GM12878 (cell line): ENCODE data around the gene ACE. TPM values are rescaled to one million over a fixed set of nuclear protein-coding genes. Genes with fewer than 3 reads are reported as not detected.

Source experiments
- ATAC-seq: fragments of 200-7000 bp; cut with Tn5 transposase; 3 replicates; pipeline ENCODE4 v1.9.1; 2020; ENCODE audit warnings: mild to moderate bottlenecking, moderate library complexity
- BruUV-seq: library from RNA; stranded (reverse); fragments of 400-500 nt; replicated peaks from 2 replicates; lab custom pipeline; 2021; lab: Mats Ljungman, UMichigan
- CTCF ChIA-PET: fragments of 300-600 bp; sonication (Branson Sonifier 250); formaldehyde crosslinking; extraction: SDS; loops from one replicate; lab custom pipeline; 2021; ENCODE audit warnings: inconsistent platforms; lab: Yijun Ruan, JAX
- POLR2A ChIA-PET: fragments of 350-600 bp; formaldehyde crosslinking; extraction: SDS; loops from one replicate; lab custom pipeline; 2021; ENCODE audit warnings: inconsistent platforms; lab: Charles Lee
- RAD21 ChIA-PET: fragments of 300-600 bp; sonication (Branson Sonifier 250); formaldehyde crosslinking; loops from one replicate; lab custom pipeline; 2023; ENCODE audit warnings: antibody characterized with exemption; ENCODE audit not compliant: unreplicated experiment; lab: Charles Lee
- SMC1A ChIA-PET: fragments of 300-600 bp; sonication (Branson Sonifier 250); formaldehyde crosslinking; loops from one replicate; lab custom pipeline; 2023; ENCODE audit not compliant: unreplicated experiment, uncharacterized antibody; lab: Charles Lee
- DNase-seq: peaks from one replicate; pipeline ENCODE4 v3.0.0-alpha.2; 2011; ENCODE audit warnings: low read depth, low spot score
- FAIRE-seq: peaks from 3 replicates; lab custom pipeline; 2011; peaks lifted over from hg19 to GRCh38; lab: Jason Lieb, UNC
- H2AFZ ChIP-seq: 2 replicates; pipeline ENCODE4 v1.6.0; 2011; ENCODE audit warnings: low read depth, low read length, control low read depth; ENCODE audit not compliant: control insufficient read depth
- H3K27ac ChIP-seq: 2 replicates; pipeline ENCODE4 v1.5.1; 2011; ENCODE audit warnings: control low read depth; ENCODE audit not compliant: control insufficient read depth, insufficient read depth
- H3K27me3 ChIP-seq, 2 experiments: replicated peaks in 1 of 2; 2 replicates each; pipeline versions ENCODE4 v1.6.0 to v1.6.1; 2011; ENCODE audit warnings: low read length in 1 of 2; ENCODE audit not compliant: control insufficient read depth in 2 of 2, insufficient read depth in 2 of 2
- H3K36me3 ChIP-seq, 2 experiments: 2 replicates each; pipeline ENCODE4 v1.5.1; 2011; ENCODE audit warnings: low read length in 1 of 2; ENCODE audit not compliant: control insufficient read depth in 2 of 2, insufficient read depth in 2 of 2
- H3K4me1 ChIP-seq: 2 replicates; pipeline ENCODE4 v1.6.1; 2011; ENCODE audit warnings: mild to moderate bottlenecking, low read length, moderate library complexity, mixed read lengths; ENCODE audit not compliant: control insufficient read depth, insufficient read depth
- H3K4me2 ChIP-seq: 2 replicates; pipeline ENCODE4 v1.6.0; 2011; ENCODE audit warnings: control low read depth; ENCODE audit not compliant: control insufficient read depth, insufficient read depth
- H3K4me3 ChIP-seq: fragments of 200-600 bp; sonication (generic); 2 replicates; pipeline ENCODE4 v1.5.1; 2016
- H3K79me2 ChIP-seq: 2 replicates; pipeline ENCODE4 v1.6.0; 2011; ENCODE audit warnings: low read length; ENCODE audit not compliant: control insufficient read depth, insufficient read depth
- H3K9ac ChIP-seq: 2 replicates; pipeline ENCODE4 v1.8.0; 2011; ENCODE audit warnings: low read length, control low read depth, mixed read lengths; ENCODE audit not compliant: control insufficient read depth, insufficient read depth
- H3K9me3 ChIP-seq: replicated peaks from 3 replicates; pipeline ENCODE4 v1.5.1; 2011; ENCODE audit warnings: mild to moderate bottlenecking, low read length; ENCODE audit not compliant: control insufficient read depth, insufficient read depth
- H4K20me1 ChIP-seq: 2 replicates; pipeline ENCODE4 v1.6.0; 2011; ENCODE audit not compliant: control insufficient read depth, insufficient read depth
- BHLHE40 ChIP-seq, 2 experiments: fragments of 450-650 bp in 1 of 2; IDR thresholded peaks; 2 replicates each; pipeline ENCODE4 v1.6.1; 2011 to 2017; ENCODE audit warnings: low read depth in 2 of 2, borderline replicate concordance in 1 of 2, improper control_type of control experiment in 1 of 2, low read length in 1 of 2, mild to moderate bottlenecking in 1 of 2
- CEBPB ChIP-seq, 2 experiments: fragments of 150-350 bp in 1 of 2; IDR thresholded peaks; 2 replicates each; pipeline ENCODE4 v1.6.1; 2012 to 2014; ENCODE audit warnings: low read depth in 2 of 2, low read length in 2 of 2, borderline replicate concordance in 1 of 2, inconsistent platforms in 1 of 2
- E4F1 ChIP-seq: fragments of 450-650 bp; IDR thresholded peaks from 2 replicates; pipeline ENCODE4 v1.6.1; 2018; ENCODE audit warnings: borderline replicate concordance, mild to moderate bottlenecking; ENCODE audit not compliant: partially characterized antibody
- ELK1 ChIP-seq: IDR thresholded peaks from 2 replicates; pipeline ENCODE4 v1.6.1; 2012; ENCODE audit warnings: low read depth, low read length, improper control_type of control experiment
- GABPA ChIP-seq: IDR thresholded peaks from 2 replicates; pipeline ENCODE4 v1.6.1; 2014; ENCODE audit warnings: antibody characterized with exemption, low read depth, mild to moderate bottlenecking, inconsistent platforms
- KAT2A ChIP-seq: conservative IDR thresholded peaks from 2 replicates; pipeline ENCODE4 v1.6.1; 2011; ENCODE audit warnings: low read depth, low read length; ENCODE audit not compliant: control insufficient read depth
- RAD21 ChIP-seq: IDR thresholded peaks from 2 replicates; pipeline ENCODE4 v1.6.1; 2011; ENCODE audit warnings: mild to moderate bottlenecking, low read depth, low read length, moderate library complexity; ENCODE audit not compliant: insufficient read depth
- SIX5 ChIP-seq: IDR thresholded peaks from 2 replicates; pipeline ENCODE4 v1.6.1; 2011; ENCODE audit warnings: mild to moderate bottlenecking, low read depth, low read length, moderate library complexity; ENCODE audit not compliant: severe bottlenecking
- SKIL ChIP-seq: fragments of 450-650 bp; IDR thresholded peaks from 2 replicates; pipeline ENCODE4 v1.6.1; 2017; ENCODE audit warnings: mild to moderate bottlenecking, low read depth, inconsistent platforms; ENCODE audit not compliant: poor library complexity, severe bottlenecking
- TCF3 ChIP-seq: IDR thresholded peaks from 2 replicates; pipeline ENCODE4 v1.6.1; 2012; ENCODE audit warnings: low read depth, mild to moderate bottlenecking, low read length, borderline replicate concordance; ENCODE audit not compliant: insufficient read depth
- WRNIP1 ChIP-seq: IDR thresholded peaks from 2 replicates; pipeline ENCODE4 v1.6.1; 2011; ENCODE audit warnings: low read depth, low read length, improper control_type of control experiment, borderline replicate concordance
- ZBED1 ChIP-seq: IDR thresholded peaks from 2 replicates; pipeline ENCODE4 v1.6.1; 2016; ENCODE audit warnings: borderline replicate concordance
- whole genome bisulfite sequencing: methylation state at CpG from one replicate; pipeline ENCODE4 v1.1.6; 2016; ENCODE audit warnings: low lambda C conversion rate; ENCODE audit not compliant: insufficient replicate concordance, insufficient coverage; ENCODE audit errors: missing lambda C conversion rate; 5-methylcytosine and 5-hydroxymethylcytosine counted together
- in situ Hi-C: fragments of 300-500 bp; cut with MboI; formaldehyde crosslinking; loops from 9 replicates; pipeline ENCODE4 v1.14.3; 2018; ENCODE audit warnings: mixed read lengths
- intact Hi-C: fragments of 100-400 bp; cut with micrococcal nuclease; formaldehyde crosslinking; loops from one replicate; pipeline ENCODE4 v1.14.2; 2022; ENCODE audit not compliant: unreplicated experiment
- polyA plus RNA-seq, 11 experiments: library from polyadenylated mRNA; depleted of rRNA in 4 of 11; unstranded in 6 of 11; stranded (reverse) in 5 of 11; fragments of >200 nt; fragmentation: Nextera tagmentation in 4 of 11; fragmentation: Illumina TruSeq in 1 of 11; extraction: Ambion mirVana in 4 of 11; extraction: Trizol in 1 of 11; gene quantifications; 1 replicate in 1 of 11; 2 replicates in 10 of 11; pipeline versions ENCODE4 v1.2.1 to v1.2.3, GENCODE V29; 2011 to 2016; ENCODE audit warnings: inconsistent platforms in 2 of 11, missing spikeins in 2 of 11, low read depth in 1 of 11
- total RNA-seq, 4 experiments: library from RNA; depleted of rRNA in 3 of 4; stranded (reverse); fragments of >200 nt in 3 of 4; fragmentation: Illumina TruSeq in 1 of 4; extraction: Trizol in 1 of 4; gene quantifications; 2 replicates each; pipeline versions ENCODE4 v1.2.1 to v1.2.3, GENCODE V29; 2013 to 2021
- TF ChIP-seq, protein P1 (sequence below): IDR thresholded peaks from 2 replicates; pipeline ENCODE4 v1.6.1; 2012; ENCODE audit warnings: low read depth, low read length, improper control_type of control experiment

ACE gene
- total and polyA plus RNA-seq, 10 of the 15 experiments (the other 5 are each of a cell fraction or from before 2014, with no cell fraction given): 0.46 TPM; not detected in 9

DNA sequence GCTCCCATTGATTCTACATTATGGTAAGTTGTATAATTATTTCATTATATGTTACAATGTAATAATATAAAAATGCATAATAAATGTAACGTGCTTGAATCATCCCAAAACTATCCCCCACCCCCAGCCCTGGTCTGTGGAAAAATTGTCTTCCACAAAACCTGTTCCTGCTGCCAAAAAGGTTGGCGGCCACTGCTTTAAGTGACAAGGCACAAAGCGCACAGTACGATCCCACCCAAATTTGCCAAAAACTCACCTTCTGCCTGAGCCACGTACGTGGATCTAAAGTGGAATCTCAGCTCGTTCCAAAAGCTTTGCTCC, 45.3 kb upstream of the ACE start:
- BruUV-seq: no TSS peak
- H4K20me1 ChIP-seq: no peaks in the 10 kb centered on the region
- intact Hi-C loops (no loop called here), in situ Hi-C loops (loop anchor here (25.0 kb wide), 1 partner anchor 406 kb away; the partner anchor contains the start of genes FTSJ3, PSMC5 and SMARCD2)
- CTCF ChIA-PET: interaction anchor here (2.1 kb wide), 1 partner anchor 181 kb away, joined by 12 read pairs; no protein-coding TSS in a partner anchor
- H3K79me2 ChIP-seq: no peaks in the 10 kb centered on the region
- SMC1A ChIA-PET: interaction anchor here (1.2 kb wide), 1 partner anchor 13 kb away, joined by 3 read pairs; no protein-coding TSS in a partner anchor
- 68% methylated on average over 7 of the region's 7 CpGs for WGBS
- FAIRE-seq (no peak), DNase-seq (no peak), ATAC-seq (no peak)
- no peak overlapping the region for H2AFZ ChIP-seq
- no peaks in the 10 kb centered on the region; a peak in 1 of 4 replicates for H3K27me3 ChIP-seq
- no peaks in the 10 kb centered on the region for H3K9me3 ChIP-seq
- H3K9ac ChIP-seq: no peak overlapping the region
- RAD21 ChIA-PET: interaction anchor here (1.1 to 8.0 kb wide), 2 partner anchors 48 to 180 kb away, joined by 3 to 75 read pairs; partner anchors contain the start of gene ACE
- H3K4me1 ChIP-seq: no peaks in the 10 kb centered on the region
- H3K4me3 ChIP-seq: no peak overlapping the region
- no peak overlapping the region for H3K4me2 ChIP-seq
- H3K27ac ChIP-seq: no peak overlapping the region
- POLR2A ChIA-PET: no interaction called here
- no peaks in the 10 kb centered on the region for H3K36me3 ChIP-seq
- TF ChIP-seq BHLHE40 (IDR thresholded peaks at IDR 0.05; ENCODE audit: borderline replicate concordance in 1 of 2, low read depth in 2 of 2, low read length in 1 of 2) (no peak), SKIL (no peak), GABPA (no peak), TCF3 (no peak), KAT2A (no peak), ZBED1 (no peak), SIX5 (no peak), CEBPB (IDR thresholded peaks at IDR 0.05; ENCODE audit: borderline replicate concordance in 1 of 2, low read depth in 2 of 2, low read length in 2 of 2) (no peak), E4F1 (no peak), WRNIP1 (no peak), ELK1 (no peak), RAD21 (no peak)
- TF ChIP-seq, protein P1, sequence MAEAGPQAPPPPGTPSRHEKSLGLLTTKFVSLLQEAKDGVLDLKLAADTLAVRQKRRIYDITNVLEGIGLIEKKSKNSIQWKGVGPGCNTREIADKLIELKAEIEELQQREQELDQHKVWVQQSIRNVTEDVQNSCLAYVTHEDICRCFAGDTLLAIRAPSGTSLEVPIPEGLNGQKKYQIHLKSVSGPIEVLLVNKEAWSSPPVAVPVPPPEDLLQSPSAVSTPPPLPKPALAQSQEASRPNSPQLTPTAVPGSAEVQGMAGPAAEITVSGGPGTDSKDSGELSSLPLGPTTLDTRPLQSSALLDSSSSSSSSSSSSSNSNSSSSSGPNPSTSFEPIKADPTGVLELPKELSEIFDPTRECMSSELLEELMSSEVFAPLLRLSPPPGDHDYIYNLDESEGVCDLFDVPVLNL: no peak
